ENCODE measurements around the gene ARHGDIB.

DNA sequence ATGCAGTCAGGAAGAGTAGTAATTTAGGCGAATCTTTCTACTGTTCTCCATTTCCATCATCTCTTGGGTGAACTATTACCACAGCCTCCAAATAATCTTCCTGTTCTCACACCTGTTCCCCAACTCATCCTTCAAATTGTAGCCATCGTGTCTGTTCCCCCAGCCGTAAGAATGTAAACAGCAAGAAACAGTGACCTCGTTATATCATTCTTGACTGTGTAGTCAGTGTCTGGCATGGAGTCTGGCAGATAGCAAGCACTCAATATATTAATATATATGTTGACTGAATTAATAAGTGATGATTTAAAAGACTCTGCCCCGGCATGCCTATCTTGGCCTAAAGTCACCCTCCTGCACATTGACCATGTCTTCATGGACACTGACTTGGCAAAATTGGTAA, 31.7 kb upstream of the ARHGDIB start:
- TF ChIP-seq, protein P1, sequence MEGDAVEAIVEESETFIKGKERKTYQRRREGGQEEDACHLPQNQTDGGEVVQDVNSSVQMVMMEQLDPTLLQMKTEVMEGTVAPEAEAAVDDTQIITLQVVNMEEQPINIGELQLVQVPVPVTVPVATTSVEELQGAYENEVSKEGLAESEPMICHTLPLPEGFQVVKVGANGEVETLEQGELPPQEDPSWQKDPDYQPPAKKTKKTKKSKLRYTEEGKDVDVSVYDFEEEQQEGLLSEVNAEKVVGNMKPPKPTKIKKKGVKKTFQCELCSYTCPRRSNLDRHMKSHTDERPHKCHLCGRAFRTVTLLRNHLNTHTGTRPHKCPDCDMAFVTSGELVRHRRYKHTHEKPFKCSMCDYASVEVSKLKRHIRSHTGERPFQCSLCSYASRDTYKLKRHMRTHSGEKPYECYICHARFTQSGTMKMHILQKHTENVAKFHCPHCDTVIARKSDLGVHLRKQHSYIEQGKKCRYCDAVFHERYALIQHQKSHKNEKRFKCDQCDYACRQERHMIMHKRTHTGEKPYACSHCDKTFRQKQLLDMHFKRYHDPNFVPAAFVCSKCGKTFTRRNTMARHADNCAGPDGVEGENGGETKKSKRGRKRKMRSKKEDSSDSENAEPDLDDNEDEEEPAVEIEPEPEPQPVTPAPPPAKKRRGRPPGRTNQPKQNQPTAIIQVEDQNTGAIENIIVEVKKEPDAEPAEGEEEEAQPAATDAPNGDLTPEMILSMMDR (IDR thresholded peaks at IDR 0.05): no peak
- no peak for TF ChIP-seq EZH2phosphoT487 (IDR thresholded peaks at IDR 0.05)

Measured in neural progenitor cell (in vitro differentiated cells).